DND-41 (cell line): ENCODE data around the gene CDK7.

Experiments
- EZH2 ChIP-seq: IDR thresholded peaks from 3 replicates; pipeline ENCODE4 v1.6.1; 2012; ENCODE audit warnings: borderline replicate concordance, low read depth, mild to moderate bottlenecking, moderate library complexity, low read length, inconsistent platforms; ENCODE audit not compliant: severe bottlenecking
- TF ChIP-seq, protein P1 (sequence below): IDR thresholded peaks from 2 replicates; pipeline ENCODE4 v1.5.1; 2012; ENCODE audit warnings: borderline replicate concordance, low read length, moderate library complexity, mild to moderate bottlenecking; ENCODE audit not compliant: poor library complexity, severe bottlenecking; ENCODE audit errors: extremely low read depth

DNA sequence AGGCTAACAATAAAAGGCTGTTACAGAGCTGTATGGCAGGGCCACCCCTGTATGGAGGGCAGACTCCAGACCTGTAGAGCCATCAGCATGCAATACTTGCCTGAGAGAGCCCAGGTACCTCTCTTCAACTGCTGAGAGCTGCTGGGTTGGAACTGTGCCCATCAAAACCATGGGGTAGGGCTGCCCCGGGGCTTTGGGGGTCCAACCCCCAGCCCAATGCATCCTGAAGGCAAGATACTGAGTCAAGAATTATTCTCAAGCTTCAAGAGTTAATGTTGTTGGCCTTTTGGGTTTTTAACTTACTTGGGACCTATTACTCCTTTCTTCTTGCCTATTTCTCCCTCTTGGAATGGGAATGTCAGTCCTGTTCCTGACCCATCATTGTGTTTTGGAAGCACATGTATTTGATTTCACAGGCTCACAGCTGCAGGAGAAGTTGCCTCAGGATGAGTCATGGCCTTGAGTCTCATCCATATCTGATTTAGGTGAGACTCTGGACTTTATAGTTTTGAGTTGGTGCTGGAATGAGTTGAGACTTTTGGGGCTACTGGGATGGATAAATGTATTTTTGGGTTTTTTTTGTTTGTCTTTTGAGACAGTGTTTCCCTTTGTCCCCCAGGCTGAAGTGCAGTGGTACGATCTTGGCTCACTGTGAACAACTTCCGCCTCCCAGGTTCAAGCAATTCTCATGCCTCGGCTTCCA lies 21.0 kb upstream of the CDK7 start:
- TF ChIP-seq, protein P1, sequence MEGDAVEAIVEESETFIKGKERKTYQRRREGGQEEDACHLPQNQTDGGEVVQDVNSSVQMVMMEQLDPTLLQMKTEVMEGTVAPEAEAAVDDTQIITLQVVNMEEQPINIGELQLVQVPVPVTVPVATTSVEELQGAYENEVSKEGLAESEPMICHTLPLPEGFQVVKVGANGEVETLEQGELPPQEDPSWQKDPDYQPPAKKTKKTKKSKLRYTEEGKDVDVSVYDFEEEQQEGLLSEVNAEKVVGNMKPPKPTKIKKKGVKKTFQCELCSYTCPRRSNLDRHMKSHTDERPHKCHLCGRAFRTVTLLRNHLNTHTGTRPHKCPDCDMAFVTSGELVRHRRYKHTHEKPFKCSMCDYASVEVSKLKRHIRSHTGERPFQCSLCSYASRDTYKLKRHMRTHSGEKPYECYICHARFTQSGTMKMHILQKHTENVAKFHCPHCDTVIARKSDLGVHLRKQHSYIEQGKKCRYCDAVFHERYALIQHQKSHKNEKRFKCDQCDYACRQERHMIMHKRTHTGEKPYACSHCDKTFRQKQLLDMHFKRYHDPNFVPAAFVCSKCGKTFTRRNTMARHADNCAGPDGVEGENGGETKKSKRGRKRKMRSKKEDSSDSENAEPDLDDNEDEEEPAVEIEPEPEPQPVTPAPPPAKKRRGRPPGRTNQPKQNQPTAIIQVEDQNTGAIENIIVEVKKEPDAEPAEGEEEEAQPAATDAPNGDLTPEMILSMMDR, result no peak
- no peak for TF ChIP-seq EZH2
